Sigmoid colon (tissue), 4 donors: ENCODE data around the gene PRMT7.

ENCODE experiments used
- CTCF ChIP-seq, 4 experiments: fragments of 450-650 bp in 3 of 4; fragments of 200-600 bp in 1 of 4; IDR thresholded peaks; one replicate each; pipeline ENCODE4 v1.5.1; 2016 to 2019; ENCODE audit warnings: antibody characterized with exemption in 4 of 4, mild to moderate bottlenecking in 3 of 4, moderate library complexity in 2 of 4
- POLR2A ChIP-seq, 2 donors: fragments of 450-650 bp; IDR thresholded peaks; one replicate each; pipeline ENCODE4 v1.6.1; 2016; ENCODE audit warnings: antibody characterized with exemption in 2 of 2, mild to moderate bottlenecking in 2 of 2, moderate library complexity in 2 of 2
- POLR2AphosphoS5 ChIP-seq, 4 donors: sonication (generic); formaldehyde crosslinking; IDR thresholded peaks; one replicate each; pipeline ENCODE4 v1.6.1; 2017; ENCODE audit warnings: antibody characterized with exemption in 4 of 4

GRCh38 chr16:68285683-68286082, 25.1 kb upstream of the PRMT7 start:
- TF ChIP-seq POLR2AphosphoS5 (IDR thresholded peaks at IDR 0.05) (no peak), CTCF (IDR thresholded peaks at IDR 0.05) (no peak), POLR2A (IDR thresholded peaks at IDR 0.05) (no peak)
